A673 (cell line): ENCODE measurements around the gene SRRM4. TPM values are rescaled to one million over a fixed set of nuclear protein-coding genes. Genes with fewer than 3 reads are reported as not detected.
A peak's percentile ranks its signal among the peaks of the same experiment; 100 is the strongest.

Source experiments
- BruUV-seq: library from RNA; stranded (reverse); fragments of 400-500 nt; replicated peaks from 2 replicates; lab custom pipeline; 2021; lab: Mats Ljungman, UMichigan
- CTCF ChIA-PET: fragments of 300-600 bp; sonication (Branson Sonifier 250); formaldehyde crosslinking; loops from one replicate; lab custom pipeline; 2022; ENCODE audit warnings: antibody characterized with exemption; lab: Charles Lee
- POLR2A ChIA-PET: fragments of 300-600 bp; sonication (Branson Sonifier 250); formaldehyde crosslinking; loops from one replicate; lab custom pipeline; 2022; ENCODE audit warnings: antibody characterized with exemption; ENCODE audit not compliant: low non-redundant PET; lab: Charles Lee
- DNase-seq: peaks from one replicate; pipeline ENCODE4 v3.0.0-alpha.2; 2015; ENCODE audit warnings: low spot score
- H3K27ac ChIP-seq: fragments of 200-600 bp; sonication (generic); 2 replicates; pipeline ENCODE4 v1.5.1; 2016; ENCODE audit warnings: mixed run types, low read depth, mild to moderate bottlenecking, mixed read lengths, antibody characterized with exemption, low read length; ENCODE audit not compliant: poor library complexity, severe bottlenecking
- H3K27me3 ChIP-seq: fragments of 200-600 bp; sonication (generic); replicated peaks from 2 replicates; pipeline ENCODE4 v1.6.1; 2017; ENCODE audit warnings: mixed run types, low read depth, mild to moderate bottlenecking, mixed read lengths, antibody characterized with exemption, low read length; ENCODE audit not compliant: insufficient read depth, poor library complexity
- H3K36me3 ChIP-seq: fragments of 200-600 bp; sonication (generic); 2 replicates; pipeline ENCODE4 v1.6.1; 2016; ENCODE audit warnings: mixed run types, mild to moderate bottlenecking, mixed read lengths, antibody characterized with exemption, low read length; ENCODE audit not compliant: insufficient read depth, poor library complexity, severe bottlenecking
- H3K4me1 ChIP-seq: fragments of 200-600 bp; sonication (generic); 2 replicates; pipeline ENCODE4 v1.6.1; 2017; ENCODE audit warnings: mixed run types, mild to moderate bottlenecking, mixed read lengths, antibody characterized with exemption, low read length; ENCODE audit not compliant: insufficient read depth, poor library complexity, severe bottlenecking
- H3K4me3 ChIP-seq: fragments of 200-600 bp; sonication (generic); 2 replicates; pipeline ENCODE4 v1.5.1; 2016; ENCODE audit warnings: low read depth, mixed run types, mild to moderate bottlenecking, mixed read lengths, low read length; ENCODE audit not compliant: poor library complexity, severe bottlenecking
- H3K9me3 ChIP-seq: fragments of 200-600 bp; sonication (generic); 2 replicates; pipeline ENCODE4 v1.6.1; 2016; ENCODE audit warnings: mixed run types, low read depth, mild to moderate bottlenecking, mixed read lengths, antibody characterized with exemption, low read length; ENCODE audit not compliant: poor library complexity, severe bottlenecking
- EZH2 ChIP-seq: fragments of 200-600 bp; sonication (generic); IDR thresholded peaks from 2 replicates; pipeline ENCODE4 v1.6.1; 2017; ENCODE audit warnings: borderline replicate concordance, low read depth, mild to moderate bottlenecking, mixed read lengths, antibody characterized with exemption, low read length; ENCODE audit not compliant: poor library complexity, severe bottlenecking
- intact Hi-C: fragments of 100-400 bp; cut with micrococcal nuclease; formaldehyde crosslinking; loops from one replicate; pipeline ENCODE4 v1.10.0; 2022; ENCODE audit not compliant: unreplicated experiment
- total RNA-seq: library from RNA; stranded (reverse); gene quantifications from 2 replicates; pipeline ENCODE4 v1.2.3, GENCODE V29; 2021
- TF ChIP-seq, protein P1 (sequence below): fragments of 300-800, 200-600 bp; sonication (generic); conservative IDR thresholded peaks from 2 replicates; pipeline ENCODE4 v1.5.1; 2017; ENCODE audit warnings: low read depth, mild to moderate bottlenecking, antibody characterized with exemption, low read length, moderate library complexity, mixed read lengths

The SRRM4 gene
- total RNA-seq, 1 experiment from 2014 or later: not detected

DNA sequence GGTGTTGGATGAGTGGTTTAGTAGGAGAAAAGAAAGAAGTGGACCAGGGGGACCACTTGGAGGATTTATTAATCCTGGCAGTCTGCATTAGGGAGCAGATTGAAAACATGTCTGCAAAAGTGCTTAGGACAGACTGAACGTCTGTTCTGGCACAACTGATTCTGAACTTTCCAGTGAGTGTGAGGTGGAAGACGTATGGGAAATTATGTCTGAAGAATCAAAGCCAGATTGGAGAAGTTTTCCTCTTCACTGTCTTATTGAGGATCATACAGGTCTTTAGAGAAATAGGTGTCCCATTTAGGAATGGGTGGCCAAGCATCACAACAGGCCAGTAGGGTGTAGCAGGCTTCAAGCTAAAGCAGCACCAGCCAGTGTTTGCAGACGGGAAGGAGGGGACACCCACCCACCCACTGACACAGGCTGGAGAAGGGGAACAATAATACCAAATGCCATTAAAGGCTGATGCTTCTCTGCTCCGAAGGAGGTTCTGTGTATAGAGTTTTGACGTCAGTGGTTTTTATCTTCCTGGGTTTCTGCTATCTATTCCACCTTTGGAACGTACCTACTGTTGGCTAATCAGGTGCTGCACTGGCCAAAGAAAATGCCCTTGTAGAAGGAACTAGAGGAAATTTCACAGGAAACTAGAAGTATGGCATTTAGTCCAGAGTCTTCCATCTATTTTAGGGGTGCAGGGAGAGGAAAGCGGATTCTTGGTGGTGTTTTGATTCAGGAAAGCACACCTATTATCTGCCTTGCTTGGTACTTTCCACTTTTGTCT, 1.8 kb downstream of the SRRM4 start:
- intact Hi-C loops: loop anchor here (5.0 kb wide), 1 partner anchor 429 kb away; no protein-coding TSS in a partner anchor
- BruUV-seq: no TSS peak
- POLR2A ChIA-PET: no interaction called here

DNA sequence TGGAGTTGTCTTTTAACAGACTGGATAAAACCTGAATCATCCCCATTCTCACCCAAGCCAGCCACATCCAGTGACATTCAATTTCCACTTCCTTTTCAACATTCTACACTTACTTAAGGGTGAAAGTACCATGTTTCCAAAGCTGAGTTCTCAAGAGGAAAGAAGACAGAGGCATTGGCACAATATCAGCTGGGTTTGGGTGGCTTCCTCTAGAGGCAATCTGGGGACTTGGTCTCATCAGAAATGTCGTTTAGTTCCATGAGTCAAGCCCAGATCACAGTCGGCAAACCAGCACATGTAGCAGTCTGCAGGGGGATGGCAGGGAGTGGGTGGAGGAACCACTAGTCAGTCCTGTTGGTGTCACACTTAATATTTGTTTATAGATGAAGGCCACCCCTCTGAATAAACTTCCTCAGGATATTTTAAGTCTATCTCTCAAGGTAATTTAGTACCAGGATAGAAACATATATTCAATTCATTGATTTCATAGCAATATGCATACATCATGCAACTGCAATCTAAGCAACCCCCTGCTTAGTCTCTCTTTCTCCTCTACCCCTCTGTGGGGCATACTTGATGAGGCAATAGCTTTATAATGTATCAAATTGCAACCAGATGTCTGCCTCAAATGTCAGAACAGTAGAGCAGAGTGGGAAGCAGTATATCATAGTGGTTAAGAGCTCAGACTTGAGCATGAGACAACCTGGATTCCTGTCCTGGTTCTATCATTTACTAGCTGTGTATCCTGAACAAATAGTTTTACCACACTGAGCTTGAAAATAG, 3.0 kb downstream of the SRRM4 start:
- POLR2A ChIA-PET: no interaction called here
- DNase-seq: no peak
- CTCF ChIA-PET: no interaction called here
- no peak overlapping the region for H3K27ac ChIP-seq
- peaks cover 89% of the 10 kb centered on the region for H3K27me3 ChIP-seq
- no peak overlapping the region for H3K4me3 ChIP-seq
- no peaks in the 10 kb centered on the region for H3K9me3 ChIP-seq
- no TSS peak for BruUV-seq
- TF ChIP-seq, protein P1, sequence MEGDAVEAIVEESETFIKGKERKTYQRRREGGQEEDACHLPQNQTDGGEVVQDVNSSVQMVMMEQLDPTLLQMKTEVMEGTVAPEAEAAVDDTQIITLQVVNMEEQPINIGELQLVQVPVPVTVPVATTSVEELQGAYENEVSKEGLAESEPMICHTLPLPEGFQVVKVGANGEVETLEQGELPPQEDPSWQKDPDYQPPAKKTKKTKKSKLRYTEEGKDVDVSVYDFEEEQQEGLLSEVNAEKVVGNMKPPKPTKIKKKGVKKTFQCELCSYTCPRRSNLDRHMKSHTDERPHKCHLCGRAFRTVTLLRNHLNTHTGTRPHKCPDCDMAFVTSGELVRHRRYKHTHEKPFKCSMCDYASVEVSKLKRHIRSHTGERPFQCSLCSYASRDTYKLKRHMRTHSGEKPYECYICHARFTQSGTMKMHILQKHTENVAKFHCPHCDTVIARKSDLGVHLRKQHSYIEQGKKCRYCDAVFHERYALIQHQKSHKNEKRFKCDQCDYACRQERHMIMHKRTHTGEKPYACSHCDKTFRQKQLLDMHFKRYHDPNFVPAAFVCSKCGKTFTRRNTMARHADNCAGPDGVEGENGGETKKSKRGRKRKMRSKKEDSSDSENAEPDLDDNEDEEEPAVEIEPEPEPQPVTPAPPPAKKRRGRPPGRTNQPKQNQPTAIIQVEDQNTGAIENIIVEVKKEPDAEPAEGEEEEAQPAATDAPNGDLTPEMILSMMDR: no peak
- no peak for TF ChIP-seq EZH2
- no peaks in the 10 kb centered on the region for H3K36me3 ChIP-seq
- H3K4me1 ChIP-seq: no peaks in the 10 kb centered on the region
- intact Hi-C loops: loop anchor here (5.0 kb wide), 1 partner anchor 428 kb away; no protein-coding TSS in a partner anchor

More for the DNA sequence above, 1.8 kb downstream of the SRRM4 start:
- no peak overlapping the region for H3K27ac ChIP-seq
- H3K4me1 ChIP-seq: no peaks in the 10 kb centered on the region
- H3K4me3 ChIP-seq: no peak overlapping the region
- H3K27me3 ChIP-seq: peaks cover 79% of the 10 kb centered on the region
- H3K9me3 ChIP-seq: no peaks in the 10 kb centered on the region
- CTCF ChIA-PET: interaction anchor here (0.6 kb wide), 1 partner anchor 838 kb away, joined by 4 read pairs; no protein-coding TSS in a partner anchor
- no peaks in the 10 kb centered on the region for H3K36me3 ChIP-seq
- TF ChIP-seq EZH2: no peak
- TF ChIP-seq, protein P1: no peak
- DNase-seq: no peak

DNA sequence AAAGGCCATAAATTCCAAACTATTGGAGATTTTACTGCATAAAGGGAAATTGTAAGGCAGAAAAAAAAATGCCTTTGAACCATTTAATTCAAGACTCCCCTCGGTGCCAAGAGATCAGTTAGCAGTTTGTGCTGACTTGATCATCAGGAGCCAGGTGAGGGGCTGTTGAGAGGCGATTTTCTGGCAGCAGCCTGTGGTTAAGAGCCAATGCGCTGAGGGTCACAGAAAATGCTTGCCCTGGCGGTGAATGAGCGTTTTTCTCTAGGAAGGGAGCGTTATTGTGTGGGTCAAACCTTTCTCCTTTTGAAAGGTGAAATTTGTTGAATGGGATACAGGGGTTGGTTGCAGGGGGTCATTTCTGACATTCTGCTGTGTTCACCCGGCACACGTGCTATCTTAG, 4.7 kb downstream of the SRRM4 start:
- Histone ChIP-seq H3K9me3 (no peaks in the 10 kb centered on the region), H3K27ac (no peak overlapping the region), H3K27me3 (peaks cover 94% of the 10 kb centered on the region), H3K4me1 (no peaks in the 10 kb centered on the region), H3K4me3 (no peak overlapping the region), H3K36me3 (no peaks in the 10 kb centered on the region)
- no TSS peak for BruUV-seq
- TF ChIP-seq, protein P1: no peak
- TF ChIP-seq EZH2: peak; percentile 20
- ChIA-PET POLR2A (no interaction called here), CTCF (no interaction called here)
- intact Hi-C loops: no loop called here
- DNase-seq: no peak
